IMR-90 (cell line): Measurements from ENCODE around the gene S1PR5. TPM values are rescaled to one million over a fixed set of nuclear protein-coding genes. Genes with fewer than 3 reads are reported as not detected.

Source experiments
- ATAC-seq: fragments of 200-7000 bp; cut with Tn5 transposase; 2 replicates; pipeline ENCODE4 v1.9.1; 2020; ENCODE audit warnings: low read depth, mild to moderate bottlenecking, moderate library complexity
- BruUV-seq: library from RNA; stranded (reverse); fragments of 400-500 nt; replicated peaks from 2 replicates; lab custom pipeline; 2021; lab: Mats Ljungman, UMichigan
- CTCF ChIA-PET: fragments of 300-600 bp; formaldehyde crosslinking; extraction: SDS; loops from one replicate; lab custom pipeline; 2021; ENCODE audit warnings: antibody characterized with exemption; lab: Yijun Ruan, JAX
- POLR2A ChIA-PET: fragments of 300-600 bp; sonication (Branson Sonifier 250); formaldehyde crosslinking; loops from one replicate; lab custom pipeline; 2022; ENCODE audit warnings: antibody characterized with exemption; ENCODE audit not compliant: unreplicated experiment; lab: Charles Lee
- DNase-seq: peaks from one replicate; pipeline ENCODE4 v3.0.0; 2013
- H2AFZ ChIP-seq: replicated peaks from 2 replicates; pipeline ENCODE3; 2013; ENCODE audit warnings: low read length, mild to moderate bottlenecking; ENCODE audit not compliant: poor library complexity
- H2AK5ac ChIP-seq: 2 replicates; pipeline ENCODE4 v1.6.1; 2013; ENCODE audit warnings: low read depth, low read length, inconsistent platforms
- H2AK9ac ChIP-seq: replicated peaks from 2 replicates; pipeline ENCODE3; 2013; ENCODE audit warnings: mild to moderate bottlenecking, low read depth, low read length, moderate library complexity; ENCODE audit not compliant: poor library complexity
- H2BK120ac ChIP-seq: 2 replicates; pipeline ENCODE4 v1.6.1; 2013; ENCODE audit warnings: low read depth, low read length, inconsistent platforms
- H2BK15ac ChIP-seq: 3 replicates; pipeline ENCODE4 v1.6.1; 2013; ENCODE audit warnings: low read depth, low read length, inconsistent platforms
- H2BK20ac ChIP-seq: 2 replicates; pipeline ENCODE4 v1.6.1; 2013; ENCODE audit warnings: low read depth, mild to moderate bottlenecking, inconsistent platforms, low read length, moderate library complexity
- H2BK5ac ChIP-seq: 2 replicates; pipeline ENCODE4 v1.6.1; 2013; ENCODE audit warnings: mild to moderate bottlenecking, low read depth, low read length, inconsistent platforms; ENCODE audit not compliant: poor library complexity, severe bottlenecking
- H3K14ac ChIP-seq: replicated peaks from 2 replicates; pipeline ENCODE4 v1.6.1; 2013; ENCODE audit warnings: low read depth, low read length, inconsistent platforms
- H3K18ac ChIP-seq: 2 replicates; pipeline ENCODE4 v1.6.1; 2013; ENCODE audit warnings: low read depth, low read length, control low read depth
- H3K23ac ChIP-seq: 2 replicates; pipeline ENCODE4 v1.6.1; 2013; ENCODE audit warnings: low read depth, low read length, inconsistent platforms
- H3K27ac ChIP-seq: 2 replicates; pipeline ENCODE4 v1.5.1; 2013; ENCODE audit warnings: mild to moderate bottlenecking, control low read depth, low read length; ENCODE audit not compliant: insufficient read depth
- H3K27me3 ChIP-seq: 2 replicates; pipeline ENCODE4 v1.6.1; 2013; ENCODE audit warnings: low read length; ENCODE audit not compliant: control insufficient read depth, insufficient read depth
- H3K36me3 ChIP-seq: 2 replicates; pipeline ENCODE4 v1.6.1; 2013; ENCODE audit warnings: low read length, mixed read lengths; ENCODE audit not compliant: control insufficient read depth, insufficient read depth
- H3K4ac ChIP-seq: 2 replicates; pipeline ENCODE4 v1.6.1; 2013; ENCODE audit warnings: low read depth, low read length, inconsistent platforms
- H3K4me1 ChIP-seq: 2 replicates; pipeline ENCODE4 v1.6.1; 2013; ENCODE audit warnings: low read length, mixed read lengths; ENCODE audit not compliant: control insufficient read depth, insufficient read depth
- H3K4me2 ChIP-seq: 2 replicates; pipeline ENCODE4 v1.6.1; 2013; ENCODE audit warnings: low read depth, mild to moderate bottlenecking, control low read depth, low read length, moderate library complexity
- H3K4me3 ChIP-seq: 2 replicates; pipeline ENCODE4 v1.5.1; 2013; ENCODE audit warnings: low read depth, mild to moderate bottlenecking, control low read depth, low read length, moderate library complexity; ENCODE audit not compliant: insufficient read depth
- H3K56ac ChIP-seq: 2 replicates; pipeline ENCODE4 v1.6.1; 2013; ENCODE audit warnings: low read length, inconsistent platforms; ENCODE audit not compliant: insufficient read depth; ENCODE audit errors: extremely low read depth
- H3K79me1 ChIP-seq, 2 experiments: 2 replicates each; pipeline ENCODE4 v1.6.1; 2013; ENCODE audit warnings: low read length in 2 of 2, inconsistent platforms in 1 of 2, low read depth in 1 of 2
- H3K9ac ChIP-seq: 2 replicates; pipeline ENCODE4 v1.6.1; 2013; ENCODE audit warnings: low read depth, low read length, control low read depth
- H3K9me1 ChIP-seq: 2 replicates; pipeline ENCODE4 v1.6.1; 2013; ENCODE audit warnings: low read length, inconsistent platforms; ENCODE audit not compliant: insufficient read depth
- H3K9me3 ChIP-seq: 2 replicates; pipeline ENCODE4 v1.6.1; 2013; ENCODE audit warnings: low read length; ENCODE audit not compliant: control insufficient read depth, insufficient read depth
- H4K20me1 ChIP-seq: 2 replicates; pipeline ENCODE4 v1.6.1; 2013; ENCODE audit warnings: low read length, inconsistent platforms; ENCODE audit not compliant: insufficient read depth
- H4K5ac ChIP-seq: 2 replicates; pipeline ENCODE4 v1.6.1; 2013; ENCODE audit warnings: mild to moderate bottlenecking, low read depth, low read length, control low read depth
- H4K8ac ChIP-seq, 2 experiments: 2 replicates each; pipeline ENCODE4 v1.6.1; 2013; ENCODE audit warnings: low read depth in 2 of 2, low read length in 2 of 2, control low read depth in 1 of 2, inconsistent platforms in 1 of 2
- H4K91ac ChIP-seq: 2 replicates; pipeline ENCODE4 v1.6.1; 2013; ENCODE audit warnings: low read depth, low read length, inconsistent platforms; ENCODE audit not compliant: insufficient read depth
- CEBPB ChIP-seq: IDR thresholded peaks from 2 replicates; pipeline ENCODE4 v1.6.1; 2012; ENCODE audit warnings: low read depth, low read length, improper control_type of control experiment
- CHD1 ChIP-seq: IDR thresholded peaks from 2 replicates; pipeline ENCODE4 v1.6.1; 2012; ENCODE audit warnings: low read depth, low read length, improper control_type of control experiment
- FOS ChIP-seq: fragments of 150-350 bp; IDR thresholded peaks from 2 replicates; pipeline ENCODE4 v1.6.1; 2016; ENCODE audit warnings: low read depth, low read length
- MAZ ChIP-seq: IDR thresholded peaks from 2 replicates; pipeline ENCODE4 v1.6.1; 2012; ENCODE audit warnings: low read depth, mild to moderate bottlenecking, low read length, improper control_type of control experiment, moderate library complexity, borderline replicate concordance
- RCOR1 ChIP-seq: IDR thresholded peaks from 2 replicates; pipeline ENCODE4 v1.6.1; 2012; ENCODE audit warnings: mild to moderate bottlenecking, low read length, improper control_type of control experiment; ENCODE audit not compliant: insufficient replicate concordance
- RFX5 ChIP-seq: IDR thresholded peaks from 2 replicates; pipeline ENCODE4 v1.8.0; 2012; ENCODE audit warnings: low read depth, mild to moderate bottlenecking, low read length, moderate library complexity
- WGBS, 2 experiments: methylation state at CpG; one replicate each; pipeline versions ENCODE4 v1.1.5 to v1.1.7; 2013; ENCODE audit warnings: missing lambda C conversion rate in 2 of 2; ENCODE audit not compliant: insufficient read length in 1 of 2; ENCODE audit errors: extremely low coverage in 2 of 2; 5-methylcytosine and 5-hydroxymethylcytosine counted together
- dilution Hi-C: fragments of 300-500 bp; cut with HindIII; formaldehyde crosslinking; loops from one replicate; pipeline ENCODE4 v1.14.3; 2018; ENCODE audit warnings: low sequenced_read_pairs; ENCODE audit not compliant: unreplicated experiment
- in situ Hi-C: fragments of 300-500 bp; cut with MboI; formaldehyde crosslinking; loops from 3 replicates; pipeline ENCODE4 v1.14.3; 2019; ENCODE audit warnings: low sequenced_read_pairs, inconsistent platforms, mixed read lengths
- intact Hi-C: fragments of 100-400 bp; cut with micrococcal nuclease; formaldehyde crosslinking; loops from 2 replicates; pipeline ENCODE4 v1.10.0; 2022
- polyA plus RNA-seq, 3 experiments: library from polyadenylated mRNA; depleted of rRNA; stranded (reverse); fragments of >200 nt; gene quantifications; 2 replicates each; pipeline ENCODE4 v1.2.3, GENCODE V29; 2012; ENCODE audit warnings: low replicate concordance in 1 of 3
- total RNA-seq: library from RNA; depleted of rRNA; stranded (reverse); fragments of >200 nt; gene quantifications from 2 replicates; pipeline ENCODE4 v1.2.3, GENCODE V29; 2012

The S1PR5 gene
- total and polyA plus RNA-seq, 2 of the 4 experiments (the other 2 are of a cell fraction): 0.36 to 0.55 TPM

DNA sequence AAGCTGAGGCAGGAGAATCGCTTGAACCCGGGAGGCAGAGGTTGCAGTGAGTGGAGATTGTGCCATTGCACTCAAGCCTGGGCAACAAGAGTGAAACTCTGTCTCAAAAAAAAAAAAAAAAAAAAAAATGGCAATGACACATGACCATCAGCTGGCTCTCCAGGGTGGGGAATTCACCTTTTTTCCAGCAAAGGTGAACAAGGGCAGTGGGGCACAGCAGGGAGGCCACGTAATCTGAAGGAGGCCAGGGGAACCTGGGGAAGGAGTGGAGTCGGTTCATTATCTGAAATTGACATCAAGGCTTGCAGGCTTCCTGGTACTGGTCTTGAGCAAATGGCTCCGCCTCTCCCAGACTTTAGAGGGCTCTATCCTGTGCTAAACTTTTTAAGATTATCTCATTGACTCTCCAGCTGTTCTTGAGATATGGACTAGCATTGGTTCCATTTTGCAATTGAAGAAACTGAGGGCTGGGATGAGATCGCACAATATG is 42.2 kb downstream of the S1PR5 start:
- Histone ChIP-seq H3K27me3 (no peaks in the 10 kb centered on the region), H2AK9ac (no peak overlapping the region), H2BK120ac (no peak overlapping the region), H2AFZ (peak overlapping the region; percentile 64), H3K4me2 (no peak overlapping the region), H2BK20ac (no peak overlapping the region), H2AK5ac (no peak overlapping the region), H3K56ac (no peak overlapping the region), H3K9me1 (0 out of 2 replicates have a peak, but pooled peaks cover 4% of the 10 kb centered on the region), H3K9ac (no peak overlapping the region), H3K4me3 (no peak overlapping the region), H3K23ac (no peak overlapping the region), H2BK5ac (no peak overlapping the region), H4K20me1 (no peaks in the 10 kb centered on the region), H4K91ac (no peak overlapping the region), H3K9me3 (no peaks in the 10 kb centered on the region), H3K4ac (no peak overlapping the region), H3K14ac (no peak overlapping the region), H3K79me1 (no peaks in the 10 kb centered on the region), H3K4me1 (peaks cover 3% of the 10 kb centered on the region), H2BK15ac (no peak overlapping the region), H4K5ac (no peak overlapping the region), H3K36me3 (no peaks in the 10 kb centered on the region), H3K27ac (no peak overlapping the region), H4K8ac (no peak overlapping the region), H3K18ac (no peak overlapping the region)
- in situ Hi-C loops (no loop called here), intact Hi-C loops (no loop called here), dilution Hi-C loops (no loop called here)
- BruUV-seq: no TSS peak
- no CpG with 5 or more reads among the region's 6 CpGs for WGBS, 2 experiments
- CTCF ChIA-PET: no interaction called here
- POLR2A ChIA-PET: no interaction called here
- TF ChIP-seq RFX5 (no peak), CHD1 (no peak), CEBPB (no peak), FOS (no peak), MAZ (no peak), RCOR1 (no peak)
- no peak for DNase-seq
- ATAC-seq: no peak
